OCI-LY3 (cell line): ENCODE data around the gene ABL2.

ENCODE experiments used
- H2AFZ ChIP-seq: fragments of 200-600, 300-600 bp; shearing (Covaris generic); 2 replicates; pipeline ENCODE4 v1.6.0; 2014; ENCODE audit warnings: antibody characterized with exemption, low read depth, low read length
- H3K27ac ChIP-seq: fragments of 200-600, 300-600 bp; sonication (generic); 2 replicates; pipeline ENCODE4 v1.5.1; 2014; ENCODE audit warnings: mild to moderate bottlenecking, low read length, moderate library complexity, mixed read lengths
- H3K27me3 ChIP-seq: fragments of 200-600, 300-600 bp; sonication (generic); 2 replicates; pipeline ENCODE4 v1.6.1; 2014; ENCODE audit warnings: low read depth, low read length, mixed read lengths
- H3K36me3 ChIP-seq: fragments of 200-600, 300-600 bp; sonication (generic); replicated peaks from 2 replicates; pipeline ENCODE3; 2014; ENCODE audit warnings: low read depth, low read length, mixed read lengths
- H3K4me1 ChIP-seq: fragments of 300-600, 200-600 bp; sonication (generic); 2 replicates; pipeline ENCODE4 v1.6.1; 2014; ENCODE audit warnings: low read length, mixed read lengths
- H3K4me2 ChIP-seq: fragments of 200-600, 300-600 bp; sonication (generic); 2 replicates; pipeline ENCODE4 v1.6.1; 2014; ENCODE audit warnings: low read length, mixed read lengths
- H3K4me3 ChIP-seq: fragments of 300-600, 200-600 bp; sonication (generic); 2 replicates; pipeline ENCODE4 v1.5.1; 2014; ENCODE audit warnings: antibody characterized with exemption, mild to moderate bottlenecking, low read length, moderate library complexity
- H3K79me2 ChIP-seq: fragments of 300-600, 200-600 bp; shearing (Covaris generic); 2 replicates; pipeline ENCODE4 v1.6.1; 2014; ENCODE audit warnings: mild to moderate bottlenecking, low read length, mixed read lengths
- H3K9ac ChIP-seq: fragments of 300-600, 200-600 bp; shearing (Covaris generic); 2 replicates; pipeline ENCODE4 v1.6.0; 2014; ENCODE audit warnings: mild to moderate bottlenecking, low read length, moderate library complexity
- H3K9me3 ChIP-seq: fragments of 200-600, 300-600 bp; shearing (Covaris generic); 2 replicates; pipeline ENCODE4 v1.6.1; 2014; ENCODE audit warnings: low read length, mixed read lengths; ENCODE audit not compliant: insufficient read depth
- H4K20me1 ChIP-seq: fragments of 200-600, 300-600 bp; sonication (generic); 2 replicates; pipeline ENCODE4 v1.6.1; 2016; ENCODE audit warnings: low read length, mixed read lengths; ENCODE audit not compliant: insufficient read depth
- CTCF ChIP-seq: fragments of 200-600, 300-600 bp; sonication (generic); IDR thresholded peaks from 2 replicates; pipeline ENCODE4 v1.5.1; 2014; ENCODE audit warnings: antibody characterized with exemption, low read length, low read depth
- EZH2phosphoT487 ChIP-seq: fragments of 200-600 bp; shearing (Covaris generic); IDR thresholded peaks from 2 replicates; pipeline ENCODE4 v1.6.1; 2018; ENCODE audit warnings: antibody characterized with exemption, mixed run types, low read depth

The ABL2 gene

GRCh38 chr1:179079113-179079761 lies 150.2 kb downstream of the ABL2 start:
- H3K9ac ChIP-seq, result no peak overlapping the region
- no peak overlapping the region for H3K27ac ChIP-seq
- no peak overlapping the region for H3K4me2 ChIP-seq
- H3K4me3 ChIP-seq, result no peak overlapping the region
- H3K4me1 ChIP-seq, result peaks cover 19% of the 10 kb centered on the region
- no peaks in the 10 kb centered on the region for H3K9me3 ChIP-seq
- TF ChIP-seq EZH2phosphoT487 (no peak), CTCF (peak; percentile 85)
- H3K27me3 ChIP-seq, result no peaks in the 10 kb centered on the region
- H2AFZ ChIP-seq, result no peak overlapping the region
- peaks cover 30% of the 10 kb centered on the region for H3K79me2 ChIP-seq
- peaks cover 6% of the 10 kb centered on the region for H3K36me3 ChIP-seq
- peaks cover 5% of the 10 kb centered on the region; the same call in 1 of the 2 replicates for H4K20me1 ChIP-seq

GRCh38 chr1:179077396-179077795 lies 152.1 kb downstream of the ABL2 start:
- Histone ChIP-seq H3K9me3 (no peaks in the 10 kb centered on the region), H3K9ac (no peak overlapping the region), H3K4me3 (no peak overlapping the region), H3K27me3 (no peaks in the 10 kb centered on the region), H3K36me3 (peaks cover 7% of the 10 kb centered on the region), H3K4me1 (peaks cover 8% of the 10 kb centered on the region), H3K4me2 (no peak overlapping the region), H3K79me2 (peaks cover 12% of the 10 kb centered on the region), H3K27ac (no peak overlapping the region), H2AFZ (no peak overlapping the region), H4K20me1 (no peaks in the 10 kb centered on the region)
- TF ChIP-seq EZH2phosphoT487, result no peak
- TF ChIP-seq CTCF, result no peak

- Histone ChIP-seq H3K4me2 (no peak overlapping the region), H3K4me3 (no peak overlapping the region), H4K20me1 (no peaks in the 10 kb centered on the region), H3K27ac (no peak overlapping the region), H2AFZ (no peak overlapping the region), H3K79me2 (no peaks in the 10 kb centered on the region), H3K36me3 (peaks cover 8% of the 10 kb centered on the region), H3K4me1 (no peaks in the 10 kb centered on the region), H3K9ac (no peak overlapping the region), H3K27me3 (no peaks in the 10 kb centered on the region), H3K9me3 (no peaks in the 10 kb centered on the region)
- no peak for TF ChIP-seq EZH2phosphoT487
- no peak for TF ChIP-seq CTCF
Measured at GRCh38 chr1:179066471-179066870, 163.0 kb downstream of the ABL2 start.

- no peaks in the 10 kb centered on the region for H3K9me3 ChIP-seq
- no peak overlapping the region for H3K9ac ChIP-seq
- H2AFZ ChIP-seq, result no peak overlapping the region
- H3K4me1 ChIP-seq, result no peaks in the 10 kb centered on the region
- no peaks in the 10 kb centered on the region for H3K27me3 ChIP-seq
- H4K20me1 ChIP-seq, result no peaks in the 10 kb centered on the region
- H3K4me2 ChIP-seq, result no peak overlapping the region
- no peak overlapping the region for H3K4me3 ChIP-seq
- peaks cover 8% of the 10 kb centered on the region for H3K36me3 ChIP-seq
- TF ChIP-seq EZH2phosphoT487 (no peak), CTCF (no peak)
- no peak overlapping the region for H3K27ac ChIP-seq
- no peaks in the 10 kb centered on the region for H3K79me2 ChIP-seq
Measured at GRCh38 chr1:179061360-179062282, 167.9 kb downstream of the ABL2 start.
